Ishikawa (cell line): Measurements from ENCODE around the gene ROR1.

ENCODE experiments used
- EP300 ChIP-seq: IDR thresholded peaks from 2 replicates; pipeline ENCODE4 v1.6.1; 2012; ENCODE audit warnings: borderline replicate concordance
- MAX ChIP-seq: IDR thresholded peaks from 2 replicates; pipeline ENCODE4 v1.6.1; 2012
- REST ChIP-seq: IDR thresholded peaks from 2 replicates; pipeline ENCODE4 v1.6.1; 2012; ENCODE audit warnings: low read depth, mild to moderate bottlenecking
- ZBTB7A ChIP-seq: IDR thresholded peaks from 2 replicates; pipeline ENCODE4 v1.6.1; 2012; ENCODE audit warnings: low read depth

DNA sequence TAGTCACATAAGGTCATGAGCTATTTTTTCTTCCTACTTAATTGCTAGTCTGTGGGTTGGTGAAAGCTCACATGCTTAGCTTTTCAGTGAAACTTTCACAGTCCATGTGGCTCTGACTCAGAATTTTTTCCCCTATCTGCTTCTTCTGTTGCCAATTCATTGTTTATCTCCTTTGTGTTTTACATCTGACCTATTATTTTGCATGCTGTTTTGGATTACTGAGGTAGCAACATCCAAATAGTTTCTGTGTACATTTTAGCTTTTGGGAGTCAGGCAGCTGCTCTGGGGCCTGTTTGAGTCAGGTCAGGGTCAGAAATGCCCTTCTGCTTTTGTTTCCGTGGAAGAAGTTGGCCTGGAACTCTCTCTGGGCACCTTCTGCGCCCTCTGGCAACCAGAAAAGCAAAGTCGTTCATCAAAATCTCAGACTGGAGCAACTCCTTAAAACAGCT is 40.0 kb downstream of the ROR1 start:
- no peak for TF ChIP-seq ZBTB7A
- no peak for TF ChIP-seq EP300
- no peak for TF ChIP-seq MAX
- no peak for TF ChIP-seq REST
